ENCODE data around the gene LAMTOR2. TPM values are rescaled to one million over a fixed set of nuclear protein-coding genes. Genes with fewer than 3 reads are reported as not detected.

Gene LAMTOR2
- total RNA-seq, 1 experiment from 2014 or later = 63.4 TPM

- TF ChIP-seq, protein P1, sequence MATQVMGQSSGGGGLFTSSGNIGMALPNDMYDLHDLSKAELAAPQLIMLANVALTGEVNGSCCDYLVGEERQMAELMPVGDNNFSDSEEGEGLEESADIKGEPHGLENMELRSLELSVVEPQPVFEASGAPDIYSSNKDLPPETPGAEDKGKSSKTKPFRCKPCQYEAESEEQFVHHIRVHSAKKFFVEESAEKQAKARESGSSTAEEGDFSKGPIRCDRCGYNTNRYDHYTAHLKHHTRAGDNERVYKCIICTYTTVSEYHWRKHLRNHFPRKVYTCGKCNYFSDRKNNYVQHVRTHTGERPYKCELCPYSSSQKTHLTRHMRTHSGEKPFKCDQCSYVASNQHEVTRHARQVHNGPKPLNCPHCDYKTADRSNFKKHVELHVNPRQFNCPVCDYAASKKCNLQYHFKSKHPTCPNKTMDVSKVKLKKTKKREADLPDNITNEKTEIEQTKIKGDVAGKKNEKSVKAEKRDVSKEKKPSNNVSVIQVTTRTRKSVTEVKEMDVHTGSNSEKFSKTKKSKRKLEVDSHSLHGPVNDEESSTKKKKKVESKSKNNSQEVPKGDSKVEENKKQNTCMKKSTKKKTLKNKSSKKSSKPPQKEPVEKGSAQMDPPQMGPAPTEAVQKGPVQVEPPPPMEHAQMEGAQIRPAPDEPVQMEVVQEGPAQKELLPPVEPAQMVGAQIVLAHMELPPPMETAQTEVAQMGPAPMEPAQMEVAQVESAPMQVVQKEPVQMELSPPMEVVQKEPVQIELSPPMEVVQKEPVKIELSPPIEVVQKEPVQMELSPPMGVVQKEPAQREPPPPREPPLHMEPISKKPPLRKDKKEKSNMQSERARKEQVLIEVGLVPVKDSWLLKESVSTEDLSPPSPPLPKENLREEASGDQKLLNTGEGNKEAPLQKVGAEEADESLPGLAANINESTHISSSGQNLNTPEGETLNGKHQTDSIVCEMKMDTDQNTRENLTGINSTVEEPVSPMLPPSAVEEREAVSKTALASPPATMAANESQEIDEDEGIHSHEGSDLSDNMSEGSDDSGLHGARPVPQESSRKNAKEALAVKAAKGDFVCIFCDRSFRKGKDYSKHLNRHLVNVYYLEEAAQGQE (IDR thresholded peaks at IDR 0.05; ENCODE audit: insufficient read depth in 1 of 2, low read depth in 2 of 2, low read length in 1 of 2) = 0 out of 4 replicates have a peak, but pooled peaks of 1 of the 2 experiments have one; percentile 11
- no peak for TF ChIP-seq SIN3A (IDR thresholded peaks at IDR 0.05; ENCODE audit: borderline replicate concordance, insufficient read depth, low read depth, low read length)
- Histone ChIP-seq H3K27me3 (ENCODE audit: control insufficient read depth, insufficient read depth, low read length) (no peaks in the 10 kb centered on the region), H3K4me1 (ENCODE audit: control insufficient read depth, insufficient read depth, low read length) (peaks cover 14% of the 10 kb centered on the region), H3K36me3 (ENCODE audit: control insufficient read depth, insufficient read depth, low read length) (peaks cover 3% of the 10 kb centered on the region; the same call in 1 of the 2 replicates), H3K9me3 (ENCODE audit: control insufficient read depth, insufficient read depth, low read depth, low read length) (no peaks in the 10 kb centered on the region), H3K27ac (ENCODE audit: low read length) (no peak overlapping the region), H3K4me3 (ENCODE audit: low read depth in 2 of 2, low read length in 2 of 2) (no peak overlapping the region)
- no TSS peak for BruUV-seq (replicated peaks)
- CTCF ChIA-PET = no interaction called here
- POLR2A ChIA-PET = no interaction called here
- in situ Hi-C loops (cut with HindIII; ENCODE audit: low pct_unique_long_range_greater_than_20kb, low sequenced_read_pairs) (no loop called here), intact Hi-C loops (cut with micrococcal nuclease; ENCODE audit: unreplicated experiment) (no loop called here)
- DNase-seq (ENCODE audit: low read depth, low spot score) = no peak
- ATAC-seq = peak; percentile 54
Observed at GRCh38 chr1:156006666-156007376, 47.8 kb upstream of the LAMTOR2 start.

GRCh38 chr1:156009404-156009803 lies 45.2 kb upstream of the LAMTOR2 start:
- Histone ChIP-seq H3K27me3 (ENCODE audit: control insufficient read depth, insufficient read depth, low read length) (no peaks in the 10 kb centered on the region), H3K4me1 (ENCODE audit: control insufficient read depth, insufficient read depth, low read length) (peaks cover 6% of the 10 kb centered on the region; the same call in 1 of the 2 replicates), H3K36me3 (ENCODE audit: control insufficient read depth, insufficient read depth, low read length) (peaks cover 13% of the 10 kb centered on the region), H3K4me3 (ENCODE audit: low read depth in 2 of 2, low read length in 2 of 2) (no peak overlapping the region), H3K9me3 (ENCODE audit: control insufficient read depth, insufficient read depth, low read depth, low read length) (no peaks in the 10 kb centered on the region), H3K27ac (ENCODE audit: low read length) (no peak overlapping the region)
- CTCF ChIA-PET = no interaction called here
- BruUV-seq (replicated peaks) = no TSS peak
- intact Hi-C loops (cut with micrococcal nuclease; ENCODE audit: unreplicated experiment) (no loop called here), in situ Hi-C loops (cut with HindIII; ENCODE audit: low pct_unique_long_range_greater_than_20kb, low sequenced_read_pairs) (no loop called here)
- POLR2A ChIA-PET = no interaction called here
- ATAC-seq = no peak
- TF ChIP-seq TCF7L2 (IDR thresholded peaks at IDR 0.05; ENCODE audit: low read depth, low read length) = no peak
- TF ChIP-seq, protein P2, sequence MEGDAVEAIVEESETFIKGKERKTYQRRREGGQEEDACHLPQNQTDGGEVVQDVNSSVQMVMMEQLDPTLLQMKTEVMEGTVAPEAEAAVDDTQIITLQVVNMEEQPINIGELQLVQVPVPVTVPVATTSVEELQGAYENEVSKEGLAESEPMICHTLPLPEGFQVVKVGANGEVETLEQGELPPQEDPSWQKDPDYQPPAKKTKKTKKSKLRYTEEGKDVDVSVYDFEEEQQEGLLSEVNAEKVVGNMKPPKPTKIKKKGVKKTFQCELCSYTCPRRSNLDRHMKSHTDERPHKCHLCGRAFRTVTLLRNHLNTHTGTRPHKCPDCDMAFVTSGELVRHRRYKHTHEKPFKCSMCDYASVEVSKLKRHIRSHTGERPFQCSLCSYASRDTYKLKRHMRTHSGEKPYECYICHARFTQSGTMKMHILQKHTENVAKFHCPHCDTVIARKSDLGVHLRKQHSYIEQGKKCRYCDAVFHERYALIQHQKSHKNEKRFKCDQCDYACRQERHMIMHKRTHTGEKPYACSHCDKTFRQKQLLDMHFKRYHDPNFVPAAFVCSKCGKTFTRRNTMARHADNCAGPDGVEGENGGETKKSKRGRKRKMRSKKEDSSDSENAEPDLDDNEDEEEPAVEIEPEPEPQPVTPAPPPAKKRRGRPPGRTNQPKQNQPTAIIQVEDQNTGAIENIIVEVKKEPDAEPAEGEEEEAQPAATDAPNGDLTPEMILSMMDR (IDR thresholded peaks at IDR 0.05) = no peak
- TF ChIP-seq, protein P1 (IDR thresholded peaks at IDR 0.05; ENCODE audit: insufficient read depth in 1 of 2, low read depth in 2 of 2, low read length in 1 of 2) = no peak
- TF ChIP-seq POLR2AphosphoS5 (IDR thresholded peaks at IDR 0.05; ENCODE audit: low read depth, low read length) = no peak
- TF ChIP-seq SIN3A (IDR thresholded peaks at IDR 0.05; ENCODE audit: borderline replicate concordance, insufficient read depth, low read depth, low read length) = no peak
- no peak for DNase-seq (ENCODE audit: low read depth, low spot score)
